Liver (tissue), 9 donors: ENCODE results near the gene SLC35A3. TPM values are rescaled to one million over a fixed set of nuclear protein-coding genes. Genes with fewer than 3 reads are reported as not detected.

Source experiments
- DNase-seq: peaks from one replicate; pipeline ENCODE4 v3.0.0-alpha.2; 2017; ENCODE audit warnings: low spot score
- H3K27ac ChIP-seq, 2 donors: one replicate each; pipeline ENCODE4 v1.7.0; 2013; ENCODE audit warnings: inconsistent platforms in 2 of 2, low read length in 2 of 2, control low read depth in 1 of 2, low read depth in 1 of 2, mild to moderate bottlenecking in 1 of 2
- H3K27me3 ChIP-seq, 4 donors: one replicate each; pipeline versions ENCODE4 v1.6.1 to v1.7.0; 2013; ENCODE audit warnings: low read length in 3 of 4, inconsistent platforms in 1 of 4, mild to moderate bottlenecking in 1 of 4, moderate library complexity in 1 of 4; ENCODE audit not compliant: control insufficient read depth in 4 of 4, insufficient read depth in 4 of 4
- H3K36me3 ChIP-seq, 4 donors: one replicate each; pipeline versions ENCODE4 v1.6.1 to v1.7.0; 2013; ENCODE audit warnings: low read length in 3 of 4, mild to moderate bottlenecking in 3 of 4, low read depth in 1 of 4, moderate library complexity in 1 of 4; ENCODE audit not compliant: control insufficient read depth in 4 of 4, insufficient read depth in 3 of 4
- H3K4me1 ChIP-seq, 4 donors: one replicate each; pipeline versions ENCODE4 v1.6.1 to v1.7.0; 2013; ENCODE audit warnings: low read length in 3 of 4, mild to moderate bottlenecking in 3 of 4, moderate library complexity in 1 of 4; ENCODE audit not compliant: control insufficient read depth in 4 of 4, insufficient read depth in 4 of 4
- H3K4me3 ChIP-seq, 3 donors: one replicate each; pipeline versions ENCODE4 v1.6.1 to v1.7.0; 2013; ENCODE audit warnings: low read length in 3 of 3, control low read depth in 1 of 3, low read depth in 1 of 3, mild to moderate bottlenecking in 1 of 3
- H3K9ac ChIP-seq, 2 donors: one replicate each; pipeline ENCODE4 v1.7.0; 2013; ENCODE audit warnings: low read length in 2 of 2, mild to moderate bottlenecking in 2 of 2, moderate library complexity in 2 of 2, control low read depth in 1 of 2, low read depth in 1 of 2
- H3K9me3 ChIP-seq, 4 donors: one replicate each; pipeline versions ENCODE4 v1.6.1 to v1.7.0; 2013; ENCODE audit warnings: low read length in 3 of 4; ENCODE audit not compliant: control insufficient read depth in 4 of 4
- EGR1 ChIP-seq, 2 donors: IDR thresholded peaks; 2 replicates each; pipeline ENCODE4 v1.6.1; 2016 to 2018; ENCODE audit warnings: antibody characterized with exemption in 2 of 2, low read depth in 2 of 2
- FOXA1 ChIP-seq: IDR thresholded peaks from 2 replicates; pipeline ENCODE4 v1.6.1; 2016; ENCODE audit warnings: antibody characterized with exemption
- FOXA2 ChIP-seq: IDR thresholded peaks from 2 replicates; pipeline ENCODE4 v1.6.1; 2016; ENCODE audit warnings: antibody characterized with exemption
- GABPA ChIP-seq, 2 donors: IDR thresholded peaks in 1 of 2; conservative IDR thresholded peaks in 1 of 2; 2 replicates each; pipeline ENCODE4 v1.6.1; 2016; ENCODE audit warnings: antibody characterized with exemption in 2 of 2, mild to moderate bottlenecking in 1 of 2, moderate library complexity in 1 of 2
- HNF4G ChIP-seq: IDR thresholded peaks from 2 replicates; pipeline ENCODE4 v1.6.1; 2016; ENCODE audit warnings: antibody characterized with exemption
- JUND ChIP-seq, 2 donors: IDR thresholded peaks; 2 replicates each; pipeline ENCODE4 v1.6.1; 2016; ENCODE audit warnings: antibody characterized with exemption in 2 of 2
- NR2F2 ChIP-seq: IDR thresholded peaks from 2 replicates; pipeline ENCODE4 v1.6.1; 2016; ENCODE audit warnings: antibody characterized with exemption
- RAD21 ChIP-seq, 2 donors: IDR thresholded peaks; 2 replicates each; pipeline ENCODE4 v1.6.1; 2016; ENCODE audit warnings: antibody characterized with exemption in 2 of 2, mild to moderate bottlenecking in 2 of 2
- RXRA ChIP-seq, 2 donors: IDR thresholded peaks; 2 replicates each; pipeline ENCODE4 v1.6.1; 2017 to 2018; ENCODE audit warnings: antibody characterized with exemption in 2 of 2, mild to moderate bottlenecking in 1 of 2
- SP1 ChIP-seq: IDR thresholded peaks from 2 replicates; pipeline ENCODE4 v1.6.1; 2018; ENCODE audit warnings: antibody characterized with exemption, mild to moderate bottlenecking
- TAF1 ChIP-seq: conservative IDR thresholded peaks from 2 replicates; pipeline ENCODE4 v1.6.1; 2016; ENCODE audit warnings: antibody characterized with exemption, mild to moderate bottlenecking
- YY1 ChIP-seq: IDR thresholded peaks from 2 replicates; pipeline ENCODE4 v1.6.1; 2016; ENCODE audit warnings: antibody characterized with exemption, mild to moderate bottlenecking
- polyA plus RNA-seq, 2 donors: library from polyadenylated mRNA; stranded (reverse) in 1 of 2; unstranded in 1 of 2; fragments of 200-250 nt in 1 of 2; fragments of >200 nt in 1 of 2; fragmentation: Nextera tagmentation in 1 of 2; extraction: Ambion mirVana in 1 of 2; gene quantifications; one replicate each; pipeline versions ENCODE4 v1.2.1 to v1.2.3, GENCODE V29; 2013 to 2015
- total RNA-seq, 2 donors: library from RNA; depleted of rRNA; stranded (reverse); fragments of >200 nt; gene quantifications; one replicate each; pipeline ENCODE4 v1.2.3, GENCODE V29; 2014
- TF ChIP-seq, protein P1 (sequence below): IDR thresholded peaks from 2 replicates; pipeline ENCODE4 v1.6.1; 2016; ENCODE audit warnings: antibody characterized with exemption
- TF ChIP-seq, protein P2 (sequence below): IDR thresholded peaks from 2 replicates; pipeline ENCODE4 v1.6.1; 2016; ENCODE audit warnings: antibody characterized with exemption, mild to moderate bottlenecking
- TF ChIP-seq, protein P3 (sequence below): fragments of 150-350 bp; IDR thresholded peaks from 2 replicates; pipeline ENCODE4 v1.5.1; 2017; ENCODE audit warnings: improper control_type of control experiment, low read depth, low read length; ENCODE audit not compliant: missing input control
- TF ChIP-seq, protein P4 (sequence below): IDR thresholded peaks from 2 replicates; pipeline ENCODE4 v1.6.1; 2016; ENCODE audit warnings: antibody characterized with exemption
- TF ChIP-seq, protein P5 (sequence below): IDR thresholded peaks from 2 replicates; pipeline ENCODE4 v1.6.1; 2016; ENCODE audit warnings: antibody characterized with exemption
- donor health status: healthy.
- donor health status: healthy.
- donor health status: healthy.
- donor health status: healthy.
- donor health status: healthy.

SLC35A3 gene
- total and polyA plus RNA-seq, 4 donors: 12.1 to 35.1 (median 14.4) TPM

DNA sequence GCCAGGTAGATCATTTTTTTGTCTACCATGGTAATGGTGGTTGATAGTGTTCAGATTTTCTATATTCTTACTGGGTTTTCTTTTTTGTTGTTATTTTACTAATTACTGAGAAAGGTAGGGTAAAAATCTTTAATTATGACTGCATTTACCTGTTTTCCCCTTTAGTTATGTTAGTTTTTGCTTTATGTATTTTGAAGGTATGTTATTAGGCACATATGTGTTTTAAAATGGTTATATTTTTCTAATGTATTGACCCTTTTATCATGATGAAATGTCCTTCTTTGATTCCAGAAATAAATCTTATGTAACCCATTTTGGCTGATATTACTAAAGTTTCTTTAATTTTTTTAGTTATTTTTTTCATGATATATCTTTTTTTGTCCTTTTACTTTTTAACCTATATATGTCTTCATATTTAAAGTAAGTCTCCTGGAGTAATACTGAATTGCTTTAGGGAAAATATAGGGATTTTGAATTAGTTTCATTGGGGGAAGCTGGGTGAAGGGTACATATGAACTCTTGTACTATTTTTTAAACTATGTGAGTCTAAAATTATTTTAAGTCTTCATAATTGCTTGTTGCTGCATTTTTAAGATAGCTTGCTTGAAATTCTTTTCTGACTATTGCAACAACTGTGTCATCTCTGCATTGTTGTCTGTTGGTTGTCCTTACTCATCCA lies 22.4 kb downstream of the SLC35A3 start:
- H3K27ac ChIP-seq: no peak overlapping the region
- H3K9me3 ChIP-seq: peaks cover 0 to 7% (median under 1%) of the 10 kb centered on the region in 4 donors
- H3K4me1 ChIP-seq: no peaks in the 10 kb centered on the region
- peaks cover 0 to 9% (median 5%) of the 10 kb centered on the region in 4 donors for H3K36me3 ChIP-seq
- no peak overlapping the region for H3K9ac ChIP-seq
- no peak overlapping the region for H3K4me3 ChIP-seq
- no peak for DNase-seq
- H3K27me3 ChIP-seq: no peaks in the 10 kb centered on the region
- TF ChIP-seq RAD21 (IDR thresholded peaks at IDR 0.05) (no peak), FOXA1 (no peak), FOXA2 (no peak), HNF4G (no peak), JUND (IDR thresholded peaks at IDR 0.05) (no peak), TAF1 (no peak), YY1 (no peak), EGR1 (IDR thresholded peaks at IDR 0.05; ENCODE audit: low read depth in 2 of 2) (no peak), SP1 (no peak), GABPA (IDR thresholded peaks at IDR 0.05 in 1 of 2, conservative IDR thresholded peaks at IDR 0.05 in 1 of 2) (no peak), RXRA (IDR thresholded peaks at IDR 0.05) (no peak), NR2F2 (no peak)
- TF ChIP-seq, protein P1, sequence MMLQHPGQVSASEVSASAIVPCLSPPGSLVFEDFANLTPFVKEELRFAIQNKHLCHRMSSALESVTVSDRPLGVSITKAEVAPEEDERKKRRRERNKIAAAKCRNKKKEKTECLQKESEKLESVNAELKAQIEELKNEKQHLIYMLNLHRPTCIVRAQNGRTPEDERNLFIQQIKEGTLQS: no peak
- TF ChIP-seq, protein P2, sequence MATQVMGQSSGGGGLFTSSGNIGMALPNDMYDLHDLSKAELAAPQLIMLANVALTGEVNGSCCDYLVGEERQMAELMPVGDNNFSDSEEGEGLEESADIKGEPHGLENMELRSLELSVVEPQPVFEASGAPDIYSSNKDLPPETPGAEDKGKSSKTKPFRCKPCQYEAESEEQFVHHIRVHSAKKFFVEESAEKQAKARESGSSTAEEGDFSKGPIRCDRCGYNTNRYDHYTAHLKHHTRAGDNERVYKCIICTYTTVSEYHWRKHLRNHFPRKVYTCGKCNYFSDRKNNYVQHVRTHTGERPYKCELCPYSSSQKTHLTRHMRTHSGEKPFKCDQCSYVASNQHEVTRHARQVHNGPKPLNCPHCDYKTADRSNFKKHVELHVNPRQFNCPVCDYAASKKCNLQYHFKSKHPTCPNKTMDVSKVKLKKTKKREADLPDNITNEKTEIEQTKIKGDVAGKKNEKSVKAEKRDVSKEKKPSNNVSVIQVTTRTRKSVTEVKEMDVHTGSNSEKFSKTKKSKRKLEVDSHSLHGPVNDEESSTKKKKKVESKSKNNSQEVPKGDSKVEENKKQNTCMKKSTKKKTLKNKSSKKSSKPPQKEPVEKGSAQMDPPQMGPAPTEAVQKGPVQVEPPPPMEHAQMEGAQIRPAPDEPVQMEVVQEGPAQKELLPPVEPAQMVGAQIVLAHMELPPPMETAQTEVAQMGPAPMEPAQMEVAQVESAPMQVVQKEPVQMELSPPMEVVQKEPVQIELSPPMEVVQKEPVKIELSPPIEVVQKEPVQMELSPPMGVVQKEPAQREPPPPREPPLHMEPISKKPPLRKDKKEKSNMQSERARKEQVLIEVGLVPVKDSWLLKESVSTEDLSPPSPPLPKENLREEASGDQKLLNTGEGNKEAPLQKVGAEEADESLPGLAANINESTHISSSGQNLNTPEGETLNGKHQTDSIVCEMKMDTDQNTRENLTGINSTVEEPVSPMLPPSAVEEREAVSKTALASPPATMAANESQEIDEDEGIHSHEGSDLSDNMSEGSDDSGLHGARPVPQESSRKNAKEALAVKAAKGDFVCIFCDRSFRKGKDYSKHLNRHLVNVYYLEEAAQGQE: no peak
- TF ChIP-seq, protein P3, sequence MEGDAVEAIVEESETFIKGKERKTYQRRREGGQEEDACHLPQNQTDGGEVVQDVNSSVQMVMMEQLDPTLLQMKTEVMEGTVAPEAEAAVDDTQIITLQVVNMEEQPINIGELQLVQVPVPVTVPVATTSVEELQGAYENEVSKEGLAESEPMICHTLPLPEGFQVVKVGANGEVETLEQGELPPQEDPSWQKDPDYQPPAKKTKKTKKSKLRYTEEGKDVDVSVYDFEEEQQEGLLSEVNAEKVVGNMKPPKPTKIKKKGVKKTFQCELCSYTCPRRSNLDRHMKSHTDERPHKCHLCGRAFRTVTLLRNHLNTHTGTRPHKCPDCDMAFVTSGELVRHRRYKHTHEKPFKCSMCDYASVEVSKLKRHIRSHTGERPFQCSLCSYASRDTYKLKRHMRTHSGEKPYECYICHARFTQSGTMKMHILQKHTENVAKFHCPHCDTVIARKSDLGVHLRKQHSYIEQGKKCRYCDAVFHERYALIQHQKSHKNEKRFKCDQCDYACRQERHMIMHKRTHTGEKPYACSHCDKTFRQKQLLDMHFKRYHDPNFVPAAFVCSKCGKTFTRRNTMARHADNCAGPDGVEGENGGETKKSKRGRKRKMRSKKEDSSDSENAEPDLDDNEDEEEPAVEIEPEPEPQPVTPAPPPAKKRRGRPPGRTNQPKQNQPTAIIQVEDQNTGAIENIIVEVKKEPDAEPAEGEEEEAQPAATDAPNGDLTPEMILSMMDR: no peak
- TF ChIP-seq, protein P4, sequence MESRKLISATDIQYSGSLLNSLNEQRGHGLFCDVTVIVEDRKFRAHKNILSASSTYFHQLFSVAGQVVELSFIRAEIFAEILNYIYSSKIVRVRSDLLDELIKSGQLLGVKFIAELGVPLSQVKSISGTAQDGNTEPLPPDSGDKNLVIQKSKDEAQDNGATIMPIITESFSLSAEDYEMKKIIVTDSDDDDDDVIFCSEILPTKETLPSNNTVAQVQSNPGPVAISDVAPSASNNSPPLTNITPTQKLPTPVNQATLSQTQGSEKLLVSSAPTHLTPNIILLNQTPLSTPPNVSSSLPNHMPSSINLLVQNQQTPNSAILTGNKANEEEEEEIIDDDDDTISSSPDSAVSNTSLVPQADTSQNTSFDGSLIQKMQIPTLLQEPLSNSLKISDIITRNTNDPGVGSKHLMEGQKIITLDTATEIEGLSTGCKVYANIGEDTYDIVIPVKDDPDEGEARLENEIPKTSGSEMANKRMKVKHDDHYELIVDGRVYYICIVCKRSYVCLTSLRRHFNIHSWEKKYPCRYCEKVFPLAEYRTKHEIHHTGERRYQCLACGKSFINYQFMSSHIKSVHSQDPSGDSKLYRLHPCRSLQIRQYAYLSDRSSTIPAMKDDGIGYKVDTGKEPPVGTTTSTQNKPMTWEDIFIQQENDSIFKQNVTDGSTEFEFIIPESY: no peak
- TF ChIP-seq, protein P5, sequence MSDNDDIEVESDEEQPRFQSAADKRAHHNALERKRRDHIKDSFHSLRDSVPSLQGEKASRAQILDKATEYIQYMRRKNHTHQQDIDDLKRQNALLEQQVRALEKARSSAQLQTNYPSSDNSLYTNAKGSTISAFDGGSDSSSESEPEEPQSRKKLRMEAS: no peak
